Measurements from ENCODE around the gene TANK.
"Not testable (repeated sequence)": the region's sequence is repeated elsewhere in the genome, so short reads cannot be mapped to it uniquely, and the experiment has no call there.

TANK gene

GRCh38 chr2:161233858-161234431 is 73.7 kb downstream of the TANK start:
- DNase-seq (ENCODE audit: low read depth in 1 of 2, low spot score in 1 of 2): no peak
- in situ Hi-C loops (cut with HindIII; ENCODE audit: low pct_unique_long_range_greater_than_20kb, low sequenced_read_pairs): no loop called here
- TF ChIP-seq JUND (IDR thresholded peaks at IDR 0.05; ENCODE audit: low read depth): no peak

GRCh38 chr2:161234627-161235026 is 74.4 kb downstream of the TANK start:
- in situ Hi-C loops (cut with HindIII; ENCODE audit: low pct_unique_long_range_greater_than_20kb, low sequenced_read_pairs): no loop called here
- TF ChIP-seq JUND (IDR thresholded peaks at IDR 0.05; ENCODE audit: low read depth): no peak
- DNase-seq (ENCODE audit: low read depth in 1 of 2, low spot score in 1 of 2): no peak

- no peak for TF ChIP-seq JUND (IDR thresholded peaks at IDR 0.05; ENCODE audit: low read depth)
- in situ Hi-C loops (cut with HindIII; ENCODE audit: low pct_unique_long_range_greater_than_20kb, low sequenced_read_pairs): no loop called here
- DNase-seq (ENCODE audit: low read depth in 1 of 2, low spot score in 1 of 2): peak in 1 of 2 experiments; percentile 1
Observed at GRCh38 chr2:161237392-161238264, 77.4 kb downstream of the TANK start.

GRCh38 chr2:161238265-161238559 is 78.0 kb downstream of the TANK start:
- in situ Hi-C loops (cut with HindIII; ENCODE audit: low pct_unique_long_range_greater_than_20kb, low sequenced_read_pairs): no loop called here
- no peak for TF ChIP-seq JUND (IDR thresholded peaks at IDR 0.05; ENCODE audit: low read depth)
- DNase-seq (ENCODE audit: low read depth in 1 of 2, low spot score in 1 of 2): no peak

- DNase-seq (ENCODE audit: low read depth in 1 of 2, low spot score in 1 of 2): peak; percentile 24 to 63
- no peak for TF ChIP-seq JUND (IDR thresholded peaks at IDR 0.05; ENCODE audit: low read depth)
- in situ Hi-C loops (cut with HindIII; ENCODE audit: low pct_unique_long_range_greater_than_20kb, low sequenced_read_pairs): no loop called here
Observed at GRCh38 chr2:161238560-161239325, 78.5 kb downstream of the TANK start.

- TF ChIP-seq JUND (IDR thresholded peaks at IDR 0.05; ENCODE audit: low read depth): no peak
- in situ Hi-C loops (cut with HindIII; ENCODE audit: low pct_unique_long_range_greater_than_20kb, low sequenced_read_pairs): no loop called here
- no peak for DNase-seq (ENCODE audit: low read depth in 1 of 2, low spot score in 1 of 2)
Observed at GRCh38 chr2:161239326-161240109, 79.3 kb downstream of the TANK start.

- no peak for DNase-seq (ENCODE audit: low read depth in 1 of 2, low spot score in 1 of 2)
- TF ChIP-seq JUND (IDR thresholded peaks at IDR 0.05; ENCODE audit: low read depth): no peak
- in situ Hi-C loops (cut with HindIII; ENCODE audit: low pct_unique_long_range_greater_than_20kb, low sequenced_read_pairs): no loop called here
Observed at GRCh38 chr2:161241894-161242293, 81.7 kb downstream of the TANK start.

GRCh38 chr2:161243312-161243711 is 83.1 kb downstream of the TANK start:
- no peak for DNase-seq (ENCODE audit: low read depth in 1 of 2, low spot score in 1 of 2)
- in situ Hi-C loops (cut with HindIII; ENCODE audit: low pct_unique_long_range_greater_than_20kb, low sequenced_read_pairs): no loop called here
- no peak for TF ChIP-seq JUND (IDR thresholded peaks at IDR 0.05; ENCODE audit: low read depth)

- in situ Hi-C loops (cut with HindIII; ENCODE audit: low pct_unique_long_range_greater_than_20kb, low sequenced_read_pairs): no loop called here
- no peak for TF ChIP-seq JUND (IDR thresholded peaks at IDR 0.05; ENCODE audit: low read depth)
- no peak for DNase-seq (ENCODE audit: low read depth in 1 of 2, low spot score in 1 of 2)
Observed at GRCh38 chr2:161243905-161244304, 83.7 kb downstream of the TANK start.

GRCh38 chr2:161244387-161245260 is 84.4 kb downstream of the TANK start:
- DNase-seq (ENCODE audit: low read depth in 1 of 2, low spot score in 1 of 2): peak; percentile 23 to 88
- in situ Hi-C loops (cut with HindIII; ENCODE audit: low pct_unique_long_range_greater_than_20kb, low sequenced_read_pairs): not testable (repeated sequence)

GRCh38 chr2:161245261-161245553 is 85.0 kb downstream of the TANK start:
- peak in 1 of 2 experiments; percentile 10 for DNase-seq (ENCODE audit: low read depth in 1 of 2, low spot score in 1 of 2)
- TF ChIP-seq JUND (IDR thresholded peaks at IDR 0.05; ENCODE audit: low read depth): no peak
- in situ Hi-C loops (cut with HindIII; ENCODE audit: low pct_unique_long_range_greater_than_20kb, low sequenced_read_pairs): no loop called here

GRCh38 chr2:161245671-161246070 is 85.4 kb downstream of the TANK start:
- no peak for TF ChIP-seq JUND (IDR thresholded peaks at IDR 0.05; ENCODE audit: low read depth)
- DNase-seq (ENCODE audit: low read depth in 1 of 2, low spot score in 1 of 2): no peak
- in situ Hi-C loops (cut with HindIII; ENCODE audit: low pct_unique_long_range_greater_than_20kb, low sequenced_read_pairs): no loop called here
